Pancreas (tissue), 10 donors: ENCODE data around the gene TCAF1. TPM values are rescaled to one million over a fixed set of nuclear protein-coding genes. Genes with fewer than 3 reads are reported as not detected.
A peak's percentile ranks its signal among the peaks of the same experiment; 100 is the strongest.

ENCODE experiments used
- ATAC-seq, 4 donors: fragments of 200-7000 bp; cut with Tn5 transposase; one replicate each; pipeline versions ENCODE4 v1.8.0 to v1.9.1; 2020; ENCODE audit warnings: mild to moderate bottlenecking in 4 of 4, moderate library complexity in 4 of 4
- DNase-seq, 6 donors: peaks; one replicate each; pipeline ENCODE4 v3.0.0-alpha.2; 2020
- FAIRE-seq: peaks from 2 replicates; lab custom pipeline; 2012; peaks lifted over from hg19 to GRCh38; lab: Jason Lieb, UNC
- H3K27ac ChIP-seq, 4 donors: fragments of 200-600 bp; sonication (generic); 1 replicate in 3 of 4; 2 replicates in 1 of 4; pipeline versions ENCODE4 v1.5.0 to v1.8.0; 2020
- H3K27me3 ChIP-seq, 4 donors: fragments of 200-600 bp; one replicate each; pipeline ENCODE4 v1.8.0; 2021
- H3K36me3 ChIP-seq, 3 donors: fragments of 200-600 bp; sonication (generic) in 1 of 3; one replicate each; pipeline versions ENCODE4 v1.5.0 to v1.8.0; 2020 to 2021
- H3K4me1 ChIP-seq, 3 donors: fragments of 200-600 bp; one replicate each; pipeline ENCODE4 v1.8.0; 2021
- H3K4me3 ChIP-seq, 4 donors: fragments of 200-600 bp; sonication (generic) in 2 of 4; one replicate each; pipeline versions ENCODE4 v1.5.0 to v1.8.0; 2020 to 2021
- H3K9me3 ChIP-seq, 4 donors: fragments of 200-600 bp; one replicate each; pipeline ENCODE4 v1.8.0; 2021
- WGBS, 2 donors: extraction: QIAGEN DNeasy Blood & Tissue Kit; methylation state at CpG; one replicate each; pipeline ENCODE4 v1.1.7; 2013; 5-methylcytosine and 5-hydroxymethylcytosine counted together
- intact Hi-C, 3 donors: fragments of 100-400 bp; cut with DNase I; formaldehyde crosslinking; loops; one replicate each; pipeline versions ENCODE4 v1.11.1 to v1.14.2; 2022
- polyA plus RNA-seq, 2 donors: library from polyadenylated mRNA; stranded (reverse); fragments of 200-250 nt; gene quantifications; one replicate each; pipeline ENCODE4 v1.2.3, GENCODE V29; 2013
- total RNA-seq, 6 donors: library from RNA; stranded (reverse); fragmentation: NEBNext Ultra II Directional in 4 of 6; extraction: Animal tissue kit (Norgen Biotek cat#: 25700) in 4 of 6; gene quantifications; one replicate each; pipeline versions ENCODE4 v1.2.1 to v1.2.4, GENCODE V29; 2021 to 2023
- TF ChIP-seq, protein P1 (sequence below), 4 donors: fragments of 200-600 bp; sonication (generic) in 3 of 4; IDR thresholded peaks; one replicate each; pipeline versions ENCODE4 v1.5.0 to v1.8.0; 2021; ENCODE audit warnings: antibody characterized with exemption in 4 of 4
- donor health status: healthy with polysubstance abuse.
- donor health status: DM: no; HTN: no; CAD: no; lungs with moderate emphysema.
- donor health status: DM: no; HTN: no; CAD: no.
- donor health status: control.
- donor health status: control.
- donor health status: Bipolar disorder and iron deficiency.
- donor health status: DM: yes; HTN: yes; CAD: no.
- donor health status: DM: no; HTN: no; CAD: no.
- donor health status: DM: no; HTN: no; CAD: no.
- donor health status: DM: yes; HTN: yes; CAD: no.

The TCAF1 gene
- total and polyA plus RNA-seq, 8 donors = 9.1 to 30.5 (median 19.2) TPM

DNA sequence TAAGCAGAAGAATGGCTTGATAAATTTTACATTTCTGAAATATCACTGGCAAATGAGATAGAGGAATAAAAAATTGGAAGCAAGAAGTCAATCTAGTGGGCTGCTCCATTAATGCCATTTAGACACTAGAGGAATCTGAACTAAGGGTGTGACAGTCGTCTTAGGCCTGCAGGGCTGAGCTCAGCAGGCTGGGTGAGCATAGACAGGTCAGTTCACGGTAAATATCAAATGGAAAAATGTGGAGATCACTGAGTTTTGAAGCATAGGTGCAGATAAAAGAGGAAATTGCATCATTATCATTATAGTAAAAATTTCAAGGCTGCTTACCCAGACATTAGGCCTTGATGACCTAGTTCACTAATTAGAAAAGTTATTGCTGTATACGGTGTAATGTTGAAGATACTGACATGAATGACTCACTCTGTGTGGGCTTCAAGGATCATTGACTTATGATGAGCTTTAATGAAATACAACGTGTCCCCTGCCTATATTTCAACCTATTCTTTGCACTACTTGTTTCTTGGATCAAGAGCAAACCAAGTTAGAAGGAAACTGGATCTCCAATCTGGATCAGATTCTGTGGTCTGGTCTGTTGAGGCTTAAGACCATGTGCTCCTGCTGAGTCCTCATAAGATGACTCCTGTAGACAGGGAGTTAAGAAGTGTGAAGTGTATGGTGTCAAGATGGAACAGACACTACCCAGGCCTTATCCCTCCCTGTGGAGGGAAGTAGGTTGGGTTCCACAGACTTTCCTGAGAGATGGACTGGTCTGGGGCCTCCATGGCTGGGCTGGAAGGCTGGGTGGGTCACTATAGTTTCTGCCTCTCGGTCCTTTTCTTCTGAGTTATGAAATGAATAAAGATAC, 36.6 kb upstream of the TCAF1 start:
- TF ChIP-seq, protein P1, sequence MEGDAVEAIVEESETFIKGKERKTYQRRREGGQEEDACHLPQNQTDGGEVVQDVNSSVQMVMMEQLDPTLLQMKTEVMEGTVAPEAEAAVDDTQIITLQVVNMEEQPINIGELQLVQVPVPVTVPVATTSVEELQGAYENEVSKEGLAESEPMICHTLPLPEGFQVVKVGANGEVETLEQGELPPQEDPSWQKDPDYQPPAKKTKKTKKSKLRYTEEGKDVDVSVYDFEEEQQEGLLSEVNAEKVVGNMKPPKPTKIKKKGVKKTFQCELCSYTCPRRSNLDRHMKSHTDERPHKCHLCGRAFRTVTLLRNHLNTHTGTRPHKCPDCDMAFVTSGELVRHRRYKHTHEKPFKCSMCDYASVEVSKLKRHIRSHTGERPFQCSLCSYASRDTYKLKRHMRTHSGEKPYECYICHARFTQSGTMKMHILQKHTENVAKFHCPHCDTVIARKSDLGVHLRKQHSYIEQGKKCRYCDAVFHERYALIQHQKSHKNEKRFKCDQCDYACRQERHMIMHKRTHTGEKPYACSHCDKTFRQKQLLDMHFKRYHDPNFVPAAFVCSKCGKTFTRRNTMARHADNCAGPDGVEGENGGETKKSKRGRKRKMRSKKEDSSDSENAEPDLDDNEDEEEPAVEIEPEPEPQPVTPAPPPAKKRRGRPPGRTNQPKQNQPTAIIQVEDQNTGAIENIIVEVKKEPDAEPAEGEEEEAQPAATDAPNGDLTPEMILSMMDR (IDR thresholded peaks at IDR 0.05) = no peak
- H3K4me1 ChIP-seq = no peaks in the 10 kb centered on the region
- FAIRE-seq (no peak), ATAC-seq (no peak), DNase-seq (no peak)
- 74 to 77% methylated on average over 5 of the region's 5 CpGs for WGBS, 2 donors
- H3K36me3 ChIP-seq = no peaks in the 10 kb centered on the region
- H3K9me3 ChIP-seq = no peaks in the 10 kb centered on the region
- H3K27ac ChIP-seq = no peak overlapping the region
- intact Hi-C loops = no loop called here
- H3K4me3 ChIP-seq = no peak overlapping the region
- H3K27me3 ChIP-seq = no peaks in the 10 kb centered on the region

DNA sequence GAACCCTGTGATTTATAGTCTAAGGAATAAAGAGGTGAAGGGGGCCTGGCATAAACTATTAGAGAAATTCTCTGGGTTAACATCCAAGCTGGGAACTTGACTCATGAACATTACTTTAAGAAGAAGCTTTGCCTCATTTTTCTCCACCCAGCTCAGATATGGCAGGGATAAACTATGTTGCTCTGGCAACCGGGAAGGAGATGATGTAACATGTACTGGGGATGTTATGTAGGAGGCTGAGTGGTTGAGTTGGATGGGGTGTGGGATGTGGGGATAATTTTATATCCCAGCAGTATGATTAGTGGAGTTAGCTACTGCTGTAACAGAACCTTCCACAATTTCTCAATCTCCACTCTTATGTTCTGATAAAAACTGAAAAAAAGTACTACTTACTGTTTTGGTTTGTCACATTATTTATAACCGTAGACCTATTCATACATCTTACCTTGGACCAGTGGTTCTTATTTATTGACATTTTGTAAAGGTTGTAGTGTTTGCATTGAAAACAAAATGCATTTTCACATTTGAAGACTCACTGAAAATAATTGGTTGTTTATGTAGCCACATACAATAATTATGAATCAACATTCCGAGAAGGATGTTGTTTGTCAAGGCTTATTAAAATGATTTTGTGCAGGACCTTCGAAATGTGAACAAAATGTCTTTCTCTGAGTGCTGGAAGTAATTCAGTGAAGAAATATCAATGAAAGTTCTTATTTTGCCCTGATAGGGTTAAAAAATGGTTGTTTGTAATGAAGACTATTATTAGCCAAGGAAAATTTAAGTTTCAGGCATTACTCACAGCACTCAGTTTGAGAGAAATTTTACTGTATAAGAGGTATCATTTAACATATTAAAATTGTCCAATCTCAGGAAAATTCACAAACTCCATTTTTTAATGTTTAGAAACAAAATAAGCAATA, 34.4 kb upstream of the TCAF1 start:
- Histone ChIP-seq H3K9me3 (no peaks in the 10 kb centered on the region), H3K27ac (no peak overlapping the region), H3K4me1 (no peaks in the 10 kb centered on the region), H3K36me3 (no peaks in the 10 kb centered on the region), H3K27me3 (no peaks in the 10 kb centered on the region), H3K4me3 (no peak overlapping the region)
- DNase-seq = no peak
- TF ChIP-seq, protein P1 (IDR thresholded peaks at IDR 0.05) = no peak
- peak in 1 of 4 donors; percentile 47 for ATAC-seq
- intact Hi-C loops = no loop called here
- FAIRE-seq = no peak
- WGBS, 2 donors = 85 to 87% methylated on average over 4 of the region's 4 CpGs

DNA sequence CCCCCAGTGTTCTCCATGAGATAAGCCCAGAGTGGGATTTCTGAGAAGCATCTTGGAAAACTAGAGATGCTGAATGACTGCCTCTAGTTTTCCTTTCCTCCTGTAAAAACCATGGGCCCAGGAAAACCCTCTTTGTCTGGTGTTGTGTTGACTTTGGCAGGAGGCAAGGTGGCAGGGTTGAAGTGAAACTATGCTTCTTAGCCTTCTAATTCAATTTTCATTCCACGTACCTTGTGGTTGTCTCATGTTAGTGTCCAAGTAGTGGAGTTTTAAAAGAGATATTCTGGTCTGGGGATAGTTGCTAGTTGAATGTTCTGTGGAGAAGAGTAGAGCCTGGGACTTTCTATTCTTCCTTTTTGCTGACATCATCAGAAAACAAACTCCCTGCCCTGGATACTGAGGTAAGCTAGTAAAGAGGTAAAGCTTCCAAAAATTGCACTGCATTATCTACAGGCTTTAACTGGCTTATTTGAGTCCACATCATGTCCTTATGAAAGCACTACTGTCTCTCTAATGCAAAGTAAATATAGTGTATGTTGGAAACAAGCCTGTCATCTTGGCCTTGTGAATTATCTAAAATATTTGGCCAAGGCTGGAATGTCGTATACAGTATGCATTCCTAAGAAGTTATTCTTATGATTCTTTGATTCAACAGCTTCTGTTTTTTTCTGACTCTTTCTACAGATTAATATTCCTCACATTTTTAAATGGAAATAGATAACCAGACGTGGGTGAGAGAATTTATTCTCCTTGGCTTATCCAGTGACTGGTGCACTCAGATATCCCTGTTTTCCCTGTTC, 32.8 kb upstream of the TCAF1 start, which contains the start of gene OR2F2:
TSS of gene OR2F2 (plus strand) at position 708 of the 800 bp plus-strand sequence. CDS start at position 708, 0 bp downstream.
- Histone ChIP-seq H3K36me3 (no peaks in the 10 kb centered on the region), H3K27ac (no peak within 1 kb of the TSS), H3K4me1 (no peaks in the 10 kb centered on the region), H3K4me3 (no peak within 1 kb of the TSS), H3K9me3 (no peaks in the 10 kb centered on the region), H3K27me3 (no peaks in the 10 kb centered on the region)
- TF ChIP-seq, protein P1 (IDR thresholded peaks at IDR 0.05) = no peak
- 36 to 48% methylated on average over 3 of the region's 3 CpGs for WGBS, 2 donors
- intact Hi-C loops = no loop called here
- ATAC-seq = peak in 1 of 4 donors; percentile 49
- no peak for FAIRE-seq
- DNase-seq = no peak

DNA sequence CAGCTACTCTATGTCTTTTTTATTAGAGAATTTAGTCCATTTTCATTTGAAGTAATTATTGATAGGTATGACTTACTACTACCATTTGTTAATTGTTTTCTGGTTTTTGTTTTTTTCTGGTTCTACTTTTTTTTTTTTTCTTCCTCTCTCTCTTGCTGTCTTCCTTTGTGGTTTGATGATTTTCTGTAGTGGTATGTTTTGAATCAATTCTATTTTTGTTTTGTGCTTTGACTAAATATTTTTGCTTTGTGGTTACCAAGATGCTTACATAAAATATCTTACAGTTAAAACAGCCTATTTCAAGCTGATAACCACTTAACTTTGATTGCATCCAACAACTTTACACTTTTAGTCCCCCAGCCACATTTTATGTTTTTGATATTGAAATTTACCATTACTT, 29.8 kb upstream of the TCAF1 start:
- ATAC-seq = no peak
- no peak overlapping the region for H3K27ac ChIP-seq
- intact Hi-C loops = no loop called here
- no peak overlapping the region for H3K4me3 ChIP-seq
- H3K4me1 ChIP-seq = no peaks in the 10 kb centered on the region
- H3K36me3 ChIP-seq = no peaks in the 10 kb centered on the region
- no peak for FAIRE-seq
- H3K9me3 ChIP-seq = no peaks in the 10 kb centered on the region
- TF ChIP-seq, protein P1 (IDR thresholded peaks at IDR 0.05) = no peak
- no peaks in the 10 kb centered on the region for H3K27me3 ChIP-seq
- DNase-seq = no peak
